ENCODE measurements around the gene AKNAD1.

The AKNAD1 gene

DNA sequence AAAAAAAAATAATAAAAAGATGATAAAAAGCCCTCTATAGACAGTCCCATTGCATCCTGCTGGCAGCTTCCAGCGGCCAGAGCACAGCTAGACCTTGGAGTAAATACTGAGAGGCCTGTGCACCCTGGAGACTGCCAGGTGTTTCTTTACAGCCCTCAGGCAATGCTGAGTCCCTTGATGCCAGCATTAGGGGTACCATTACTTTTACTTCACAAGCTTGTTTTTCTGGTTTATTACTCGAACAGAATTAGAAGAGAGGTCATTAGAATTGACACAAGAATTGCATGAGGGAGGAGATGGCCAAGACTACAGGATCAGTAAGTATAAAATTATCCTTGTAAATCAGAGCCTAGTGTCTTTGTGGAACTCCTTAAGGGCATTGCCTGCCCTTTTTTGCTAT is 43.6 kb downstream of the AKNAD1 start:
- DNase-seq (ENCODE audit: low read depth) = no peak
- TF ChIP-seq, protein P1, sequence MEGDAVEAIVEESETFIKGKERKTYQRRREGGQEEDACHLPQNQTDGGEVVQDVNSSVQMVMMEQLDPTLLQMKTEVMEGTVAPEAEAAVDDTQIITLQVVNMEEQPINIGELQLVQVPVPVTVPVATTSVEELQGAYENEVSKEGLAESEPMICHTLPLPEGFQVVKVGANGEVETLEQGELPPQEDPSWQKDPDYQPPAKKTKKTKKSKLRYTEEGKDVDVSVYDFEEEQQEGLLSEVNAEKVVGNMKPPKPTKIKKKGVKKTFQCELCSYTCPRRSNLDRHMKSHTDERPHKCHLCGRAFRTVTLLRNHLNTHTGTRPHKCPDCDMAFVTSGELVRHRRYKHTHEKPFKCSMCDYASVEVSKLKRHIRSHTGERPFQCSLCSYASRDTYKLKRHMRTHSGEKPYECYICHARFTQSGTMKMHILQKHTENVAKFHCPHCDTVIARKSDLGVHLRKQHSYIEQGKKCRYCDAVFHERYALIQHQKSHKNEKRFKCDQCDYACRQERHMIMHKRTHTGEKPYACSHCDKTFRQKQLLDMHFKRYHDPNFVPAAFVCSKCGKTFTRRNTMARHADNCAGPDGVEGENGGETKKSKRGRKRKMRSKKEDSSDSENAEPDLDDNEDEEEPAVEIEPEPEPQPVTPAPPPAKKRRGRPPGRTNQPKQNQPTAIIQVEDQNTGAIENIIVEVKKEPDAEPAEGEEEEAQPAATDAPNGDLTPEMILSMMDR (conservative IDR thresholded peaks at IDR 0.05; ENCODE audit: low read length) = no peak
- no peak overlapping the region for H3K4me3 ChIP-seq (ENCODE audit: low read length)

DNA sequence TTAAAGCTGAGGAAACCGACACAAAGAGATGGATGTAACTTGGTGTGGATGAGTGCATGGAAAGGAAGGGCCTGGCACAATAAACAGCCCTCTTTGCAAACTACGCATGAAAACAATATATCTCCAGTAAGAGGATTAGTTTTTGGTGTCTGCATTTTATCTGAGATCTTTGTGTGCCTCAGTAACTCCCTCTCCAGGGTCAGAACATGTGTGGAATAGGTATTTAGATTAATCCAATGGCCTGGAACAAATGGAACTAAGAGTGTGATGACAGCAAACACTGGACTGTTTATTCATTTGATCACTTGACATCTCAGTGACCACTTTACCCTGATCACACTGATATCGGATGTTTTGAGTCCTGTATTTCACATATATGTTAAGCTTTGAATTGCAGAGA is 45.3 kb downstream of the AKNAD1 start:
- TF ChIP-seq, protein P1 (conservative IDR thresholded peaks at IDR 0.05; ENCODE audit: low read length) = no peak
- no peak overlapping the region for H3K4me3 ChIP-seq (ENCODE audit: low read length)
- DNase-seq (ENCODE audit: low read depth) = no peak

DNA sequence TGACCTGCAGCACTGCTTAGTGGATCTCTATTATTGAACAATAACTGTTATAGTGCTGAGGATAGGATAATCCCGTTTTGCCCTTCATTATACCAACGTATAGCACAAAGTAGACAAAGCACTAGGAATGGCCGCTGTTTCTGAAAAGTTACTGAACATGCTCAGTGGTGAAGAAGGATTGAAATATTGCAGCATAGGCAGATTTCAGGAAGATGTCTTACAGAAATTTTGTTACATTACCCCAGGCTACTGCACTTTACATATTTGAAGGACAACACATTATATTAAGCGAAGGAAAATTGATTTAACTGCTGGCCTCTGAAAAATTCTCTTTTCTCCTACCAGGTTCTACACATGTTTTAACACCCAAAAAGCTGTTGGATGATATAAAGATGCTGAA is 48.5 kb downstream of the AKNAD1 start:
- TF ChIP-seq, protein P1 (conservative IDR thresholded peaks at IDR 0.05; ENCODE audit: low read length) = no peak
- DNase-seq (ENCODE audit: low read depth) = no peak
- H3K4me3 ChIP-seq (ENCODE audit: low read length) = no peak overlapping the region

DNA sequence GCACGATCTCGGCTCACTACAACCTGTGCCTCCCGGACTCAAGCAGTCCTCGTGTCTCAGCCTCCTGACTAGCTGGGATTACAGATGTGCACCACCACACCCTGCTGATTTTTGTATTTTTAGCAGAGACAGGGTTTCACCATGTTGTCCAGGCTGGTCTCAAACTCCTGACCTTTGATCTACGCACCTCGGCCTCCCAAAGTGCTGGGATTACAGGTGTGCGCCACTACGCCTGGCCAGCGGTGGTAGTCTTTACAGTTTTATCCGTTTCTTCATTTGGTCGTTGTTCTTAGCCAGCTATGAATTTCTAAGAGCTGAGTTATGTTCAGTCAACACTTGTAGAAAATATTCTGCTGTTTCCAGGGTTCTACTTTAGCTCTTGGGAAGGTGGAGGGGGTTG is 53.3 kb downstream of the AKNAD1 start:
- DNase-seq (ENCODE audit: low read depth) = no peak
- no peak overlapping the region for H3K4me3 ChIP-seq (ENCODE audit: low read length)
- TF ChIP-seq, protein P1 (conservative IDR thresholded peaks at IDR 0.05; ENCODE audit: low read length) = no peak

- TF ChIP-seq, protein P1 (conservative IDR thresholded peaks at IDR 0.05; ENCODE audit: low read length) = no peak
- peak; percentile 19 for DNase-seq (ENCODE audit: low read depth)
- H3K4me3 ChIP-seq (ENCODE audit: low read length) = no peak overlapping the region
Measured at GRCh38 chr1:108801101-108801500, 55.8 kb downstream of the AKNAD1 start.

DNA sequence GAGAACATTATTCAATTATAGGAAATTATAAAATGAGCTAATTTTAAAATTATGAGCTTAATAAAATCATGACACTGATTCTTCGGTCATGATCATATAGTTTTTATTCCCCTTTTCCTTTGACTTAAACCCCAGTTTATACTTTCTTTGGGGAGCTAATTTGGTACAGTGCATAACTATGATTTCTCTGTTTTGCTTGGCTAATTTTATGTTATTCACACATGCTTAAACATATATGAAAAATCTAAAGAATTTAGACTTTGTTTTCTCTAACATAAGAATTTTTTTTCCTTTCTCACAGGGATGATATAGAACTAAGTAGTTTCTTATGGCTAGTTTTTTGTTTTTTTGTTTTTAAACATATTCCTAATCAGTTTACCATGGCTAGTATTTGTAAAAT is 57.9 kb downstream of the AKNAD1 start:
- no peak for DNase-seq (ENCODE audit: low read depth)
- TF ChIP-seq, protein P1 (conservative IDR thresholded peaks at IDR 0.05; ENCODE audit: low read length) = no peak
- H3K4me3 ChIP-seq (ENCODE audit: low read length) = no peak overlapping the region

DNA sequence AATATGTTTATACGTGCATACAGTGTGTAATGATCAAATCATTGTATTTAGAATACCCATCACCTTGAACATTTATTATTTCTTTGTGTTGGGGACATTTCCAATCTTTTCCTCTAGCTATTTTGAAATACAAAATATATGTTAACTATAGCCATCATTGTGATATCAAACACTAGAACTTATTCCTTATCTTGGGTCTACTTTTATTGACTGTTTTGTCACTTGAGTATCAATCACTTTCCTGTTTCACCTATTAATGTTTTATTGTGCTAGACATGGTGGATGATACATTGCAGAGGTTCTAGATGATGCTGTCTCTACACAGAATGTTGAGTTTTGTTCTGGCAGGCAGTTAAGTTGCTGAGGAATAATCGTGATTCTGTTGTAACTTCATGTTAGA is 64.5 kb downstream of the AKNAD1 start:
- TF ChIP-seq, protein P1 (conservative IDR thresholded peaks at IDR 0.05; ENCODE audit: low read length) = no peak
- no peak for DNase-seq (ENCODE audit: low read depth)

More for the DNA sequence above, 64.5 kb downstream of the AKNAD1 start:
- H3K4me3 ChIP-seq (ENCODE audit: low read length) = no peak overlapping the region
